NCI-H2196 (cell line): ENCODE measurements around the gene TP73.
A peak's percentile ranks its signal among the peaks of the same experiment; 100 is the strongest.

Source experiments
- DNase-seq: peaks from one replicate; lab custom pipeline; 2025; ENCODE audit not compliant: unreplicated experiment; lab: John Stamatoyannopoulos, UW

Gene TP73

DNA sequence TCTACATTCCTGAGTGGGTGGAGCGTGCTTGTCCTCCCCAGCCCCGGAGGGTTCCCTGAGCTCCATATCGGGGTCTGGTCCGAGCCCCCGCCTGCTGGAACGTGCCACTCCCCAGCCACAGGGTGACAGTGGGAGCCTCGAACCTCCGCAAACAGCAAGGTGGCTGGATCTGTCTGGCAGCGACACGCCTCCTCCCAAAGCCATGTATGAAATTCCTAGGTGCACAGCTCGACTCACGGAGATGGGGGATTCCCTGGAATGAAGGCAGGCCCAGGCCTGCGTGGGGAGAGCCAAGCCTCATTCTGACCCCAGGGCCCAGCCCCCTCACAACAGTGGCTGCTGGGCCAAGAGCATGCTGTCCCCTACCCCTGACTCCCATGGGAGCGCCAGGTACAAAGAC is 32.9 kb downstream of the TP73 start:
- no peak for DNase-seq

DNA sequence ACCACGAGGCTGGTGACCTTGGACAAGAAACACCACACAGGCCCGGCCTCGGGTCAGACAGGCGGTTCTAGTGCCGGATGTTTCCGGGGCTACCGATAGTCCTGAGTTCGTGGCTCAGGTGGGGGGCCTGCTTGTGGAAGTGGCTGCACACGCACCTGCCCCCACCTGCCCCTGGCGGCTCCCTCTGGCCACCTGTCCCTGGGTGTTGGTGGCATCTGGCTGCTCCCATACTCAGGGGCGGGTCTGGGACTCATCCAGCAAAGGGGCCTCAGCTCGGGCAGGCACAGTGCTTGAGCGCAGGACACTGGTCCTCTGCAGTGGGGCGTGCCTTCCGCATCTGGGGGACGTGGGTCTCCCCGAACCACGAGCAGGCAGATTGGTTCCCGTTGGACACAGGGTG is 33.6 kb downstream of the TP73 start:
- no peak for DNase-seq

DNA sequence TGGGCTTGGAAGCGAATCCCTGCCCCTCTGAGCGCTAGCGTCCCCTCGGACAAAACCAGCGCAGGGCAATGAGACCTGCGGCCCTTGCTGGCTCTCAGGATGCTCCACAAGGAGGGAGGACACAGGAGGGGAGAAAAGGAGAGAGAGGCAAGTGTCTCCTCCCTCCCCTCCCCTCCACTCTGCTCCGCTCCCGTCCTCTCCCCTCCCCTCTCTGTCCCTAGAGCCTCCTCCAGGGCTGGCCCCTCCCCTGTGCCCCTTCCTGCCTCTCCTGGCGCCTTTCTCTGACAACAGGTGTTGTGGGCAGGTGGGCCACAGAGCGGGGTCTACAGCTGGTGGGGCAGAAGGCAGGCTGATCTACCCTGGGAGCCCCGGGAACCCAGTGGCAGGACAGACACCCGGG is 35.2 kb downstream of the TP73 start:
- no peak for DNase-seq

DNA sequence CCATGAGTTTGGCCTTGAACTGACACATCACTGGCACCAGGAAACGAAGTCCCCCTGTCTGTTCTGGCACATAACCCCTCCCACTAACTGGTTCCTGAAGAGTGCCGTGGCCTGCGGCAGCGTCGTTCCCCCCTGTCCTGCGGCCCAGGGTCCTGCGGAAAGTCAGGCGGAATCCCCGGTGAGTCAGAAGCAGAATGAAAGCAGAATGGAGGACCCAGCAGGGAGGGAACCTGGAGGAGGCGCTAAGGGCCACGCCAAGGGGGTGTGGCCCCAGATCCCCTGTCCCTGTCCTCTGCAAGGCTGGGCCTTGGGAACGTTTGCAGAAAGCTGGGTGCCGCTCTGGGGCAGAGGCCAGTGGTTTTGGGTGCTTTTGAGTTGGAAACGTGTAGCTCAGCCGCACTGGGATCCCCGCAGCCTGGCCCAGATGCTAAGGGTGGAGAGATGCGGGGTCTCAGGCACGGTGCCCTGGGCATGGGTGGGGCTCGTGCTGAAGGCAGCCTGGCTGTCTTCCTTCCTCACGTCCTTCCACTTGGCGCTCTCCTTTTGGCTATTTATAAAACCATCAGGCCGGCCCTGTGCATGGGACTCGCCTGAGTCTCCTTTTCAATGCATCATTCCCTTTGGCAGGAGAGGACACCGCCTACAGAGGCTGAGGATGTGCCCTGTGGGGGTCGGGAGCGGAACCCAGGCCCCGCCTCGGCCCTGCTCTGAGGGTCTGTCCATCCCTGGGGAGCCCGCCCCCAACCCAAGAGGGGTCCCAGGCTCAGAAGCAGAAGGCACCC is 36.2 kb downstream of the TP73 start:
- no peak for DNase-seq

DNA sequence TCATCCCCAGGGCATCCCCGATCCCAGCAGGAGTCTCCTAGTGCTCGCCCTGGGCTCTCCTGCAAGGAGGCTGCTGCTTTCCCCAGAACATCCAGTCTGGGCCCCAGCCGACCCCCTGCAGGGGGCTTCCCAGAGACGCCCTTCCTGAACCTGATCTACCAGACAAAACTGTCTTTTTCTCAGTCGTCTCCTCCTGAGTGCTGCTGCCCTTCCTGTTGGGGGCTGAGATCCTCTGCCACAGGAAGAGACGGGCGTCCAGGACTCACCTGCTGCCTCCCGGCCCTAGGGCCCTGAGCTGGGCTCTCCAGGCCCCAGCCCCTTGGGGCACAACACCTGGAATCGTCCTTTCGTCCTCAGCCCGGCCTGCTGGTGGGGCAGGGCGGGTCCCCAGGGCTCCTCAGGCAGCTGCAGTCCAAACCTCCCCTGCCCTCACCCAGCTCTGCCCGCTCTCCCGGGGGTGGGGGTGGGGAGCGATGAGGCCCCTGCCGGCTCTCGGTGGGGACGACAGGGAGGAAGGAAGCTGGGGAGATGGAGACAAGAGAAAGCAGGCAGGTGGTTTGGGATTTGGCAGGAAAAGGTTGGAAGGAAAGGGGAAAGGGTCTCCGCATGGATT is 36.9 kb downstream of the TP73 start:
- DNase-seq, result no peak

DNA sequence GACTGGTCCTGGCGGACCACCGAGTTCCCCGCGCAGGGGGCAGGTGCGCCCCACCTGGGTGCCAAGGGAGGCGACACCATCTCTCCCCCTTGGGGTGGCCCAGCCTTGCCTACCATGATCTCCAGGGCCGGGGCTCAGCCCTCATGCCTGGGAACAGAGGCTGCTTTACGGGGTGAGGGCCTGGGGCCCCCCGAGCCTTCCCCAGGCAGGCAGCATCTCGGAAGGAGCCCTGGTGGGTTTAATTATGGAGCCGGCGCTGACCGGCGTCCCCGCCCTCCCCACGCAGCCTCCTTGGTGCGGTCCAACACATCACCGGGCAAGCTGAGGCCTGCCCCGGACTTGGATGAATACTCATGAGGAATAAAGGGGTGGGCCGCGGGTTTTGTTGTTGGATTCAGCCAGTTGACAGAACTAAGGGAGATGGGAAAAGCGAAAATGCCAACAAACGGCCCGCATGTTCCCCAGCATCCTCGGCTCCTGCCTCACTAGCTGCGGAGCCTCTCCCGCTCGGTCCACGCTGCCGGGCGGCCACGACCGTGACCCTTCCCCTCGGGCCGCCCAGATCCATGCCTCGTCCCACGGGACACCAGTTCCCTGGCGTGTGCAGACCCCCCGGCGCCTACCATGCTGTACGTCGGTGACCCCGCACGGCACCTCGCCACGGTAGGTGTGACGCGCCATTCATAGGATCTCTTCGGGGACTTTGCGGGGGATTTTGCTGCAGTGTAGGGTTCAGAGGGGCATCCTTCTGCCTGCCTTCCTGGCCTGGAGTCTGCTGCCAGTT is 38.2 kb downstream of the TP73 start:
- DNase-seq, result no peak

DNA sequence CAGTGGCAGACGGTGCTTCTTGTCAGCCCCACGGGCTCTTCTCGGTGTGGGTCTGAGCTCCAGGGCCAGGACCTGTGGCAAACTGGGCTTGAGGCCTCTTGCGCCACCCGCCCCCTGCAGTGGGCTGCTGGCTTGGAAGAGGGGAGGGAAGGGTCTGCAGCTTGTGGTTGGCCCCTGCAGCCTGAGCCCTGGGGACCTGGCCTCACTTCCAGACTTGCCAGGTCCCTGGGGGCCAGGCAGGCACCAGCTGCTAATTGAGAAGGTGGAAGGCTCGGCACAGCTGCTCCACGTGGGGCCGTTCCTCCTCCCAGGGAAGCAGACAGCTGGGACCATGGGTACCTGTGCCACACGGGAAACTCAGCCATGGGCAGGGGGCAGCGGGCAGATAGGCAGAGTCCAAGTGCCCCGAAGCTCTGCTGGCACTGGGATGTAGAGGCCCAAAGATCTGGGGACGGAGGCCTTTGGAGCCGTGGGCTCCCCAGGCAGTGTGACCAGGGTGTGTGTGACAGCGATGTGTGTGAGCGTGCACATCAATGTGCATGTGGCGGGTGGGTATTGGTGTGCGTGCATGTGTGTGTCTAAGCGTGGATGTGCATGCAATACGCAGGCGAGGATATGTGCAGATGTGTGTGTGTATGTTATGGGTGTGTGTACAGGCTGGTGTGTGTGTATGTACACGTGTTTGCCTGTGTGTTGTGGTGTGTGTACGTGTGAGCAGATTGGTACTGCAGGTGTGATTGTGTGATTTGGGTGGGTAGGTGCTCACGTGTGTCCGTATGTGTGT is 39.3 kb downstream of the TP73 start:
- DNase-seq, result no peak

DNA sequence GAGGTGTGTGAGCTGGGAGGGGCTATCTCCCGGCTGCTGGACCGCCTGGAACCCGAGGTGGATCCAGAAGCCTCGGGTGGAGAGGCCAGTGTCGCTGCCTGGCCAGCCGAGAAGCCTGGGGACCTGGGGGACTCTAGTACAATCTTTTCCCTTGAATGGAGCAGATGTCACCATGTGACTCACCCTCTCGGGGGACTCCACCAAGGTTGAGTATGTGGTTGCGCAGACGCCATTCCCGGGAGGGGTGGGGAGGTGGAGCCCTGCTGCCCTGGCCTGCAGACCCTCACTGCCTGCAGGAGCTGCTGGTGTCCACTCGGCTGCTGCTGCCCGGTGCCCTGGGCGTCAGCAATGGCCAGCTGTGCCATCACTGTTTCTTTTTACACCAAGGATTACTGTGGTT is 40.3 kb downstream of the TP73 start:
- no peak for DNase-seq

DNA sequence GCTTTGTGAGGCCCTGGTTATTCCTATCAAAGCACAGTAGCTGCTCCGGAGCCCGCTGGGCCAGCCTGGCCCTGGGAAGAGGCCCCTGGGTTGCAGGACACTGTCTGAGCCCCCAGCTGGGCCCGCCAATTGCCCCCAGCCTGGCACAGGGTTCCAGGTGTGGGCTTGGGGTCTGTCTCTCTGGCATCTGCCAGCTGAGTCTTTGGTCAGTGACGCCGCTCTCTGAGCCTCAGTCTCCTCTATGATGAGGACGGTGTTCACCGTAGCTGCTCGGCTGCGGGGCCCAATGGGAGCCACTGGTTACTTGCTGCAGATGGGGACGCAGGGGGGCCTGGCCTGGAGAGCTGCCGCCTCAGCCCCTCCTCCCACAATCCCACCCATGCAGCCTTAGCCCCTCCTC is 41.0 kb downstream of the TP73 start:
- DNase-seq, result no peak

DNA sequence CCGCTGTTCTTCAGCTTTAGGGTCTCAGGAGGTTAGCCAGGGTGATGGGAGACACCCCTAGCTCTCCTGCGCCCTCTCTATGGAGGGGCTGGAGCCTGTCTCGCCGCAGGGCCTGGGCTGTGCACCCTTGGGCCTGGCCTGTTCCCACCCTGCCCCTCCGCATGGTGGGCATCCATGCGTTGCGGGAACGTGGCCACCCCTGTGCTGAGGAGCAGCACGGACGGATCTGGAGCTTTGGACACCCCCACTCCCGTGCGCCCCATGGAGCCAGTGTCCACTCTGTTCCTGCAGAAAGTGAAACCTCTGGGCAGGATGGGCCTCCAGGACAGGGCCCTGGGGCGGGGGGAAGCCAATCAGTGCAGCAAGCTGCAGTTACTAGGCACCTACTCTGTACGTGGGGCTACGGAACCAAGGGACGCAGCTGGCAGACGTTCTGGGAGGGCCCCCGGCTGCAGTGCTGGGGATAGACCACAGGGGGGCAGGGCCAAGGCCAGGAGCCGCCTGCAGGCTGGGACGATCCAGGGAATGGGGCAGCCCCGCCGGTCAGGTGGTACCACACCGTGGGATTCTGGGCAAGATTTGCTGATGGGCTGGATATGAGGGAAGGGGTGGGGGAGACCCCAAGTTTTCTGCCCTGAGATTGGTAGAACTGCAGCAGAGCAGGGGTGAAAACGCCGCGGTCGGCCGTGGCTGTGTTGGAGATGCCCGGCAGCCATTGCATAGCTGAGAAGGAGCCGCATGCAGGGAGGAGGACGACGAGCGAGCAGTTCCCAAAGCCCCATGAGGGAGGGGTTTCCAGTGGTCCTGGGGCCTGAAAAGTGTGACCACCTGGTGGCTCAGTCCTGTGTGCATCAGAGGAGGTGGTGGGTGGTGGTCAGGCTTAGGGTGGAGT is 43.3 kb downstream of the TP73 start:
- peak; percentile 17 for DNase-seq

DNA sequence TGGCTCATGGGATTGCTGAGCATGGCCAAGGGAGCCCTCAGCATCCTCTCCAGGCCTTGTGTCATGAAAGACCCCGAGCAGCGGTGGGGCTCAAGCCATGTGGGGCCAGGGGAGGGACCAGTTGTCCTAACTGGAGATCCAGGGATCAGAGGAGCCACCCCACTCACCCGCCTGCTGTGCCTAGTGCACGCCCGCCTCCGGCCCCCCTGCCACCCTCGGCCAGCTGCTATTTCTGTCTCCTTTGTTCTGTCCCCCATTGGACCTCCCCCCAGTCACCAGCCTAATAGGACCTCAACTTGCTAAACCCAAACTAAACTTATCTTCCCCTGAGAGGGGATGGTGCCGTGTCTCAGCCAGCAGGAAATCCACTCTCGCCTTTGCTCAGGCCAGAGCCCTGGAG is 44.4 kb downstream of the TP73 start:
- DNase-seq, result no peak

DNA sequence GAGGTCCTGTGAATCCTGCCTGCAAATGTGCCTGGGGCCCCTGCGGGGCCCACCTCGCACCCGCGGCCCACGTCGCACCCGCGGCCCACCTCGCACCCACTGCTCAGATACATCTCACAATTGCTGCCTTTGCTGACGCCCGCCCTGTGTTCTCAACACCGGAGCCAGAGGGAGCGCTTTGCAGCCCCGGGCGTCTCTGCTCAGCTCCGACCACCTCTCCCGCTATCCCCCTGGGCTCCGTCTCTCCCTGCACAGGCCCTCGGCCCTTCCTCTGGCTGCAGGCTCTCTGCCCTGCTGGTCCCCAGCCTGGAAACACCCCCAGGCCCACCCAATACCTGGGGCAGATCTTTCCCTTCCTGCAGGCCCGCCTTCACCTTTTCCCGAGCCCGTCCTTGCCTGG is 44.8 kb downstream of the TP73 start:
- DNase-seq, result no peak

DNA sequence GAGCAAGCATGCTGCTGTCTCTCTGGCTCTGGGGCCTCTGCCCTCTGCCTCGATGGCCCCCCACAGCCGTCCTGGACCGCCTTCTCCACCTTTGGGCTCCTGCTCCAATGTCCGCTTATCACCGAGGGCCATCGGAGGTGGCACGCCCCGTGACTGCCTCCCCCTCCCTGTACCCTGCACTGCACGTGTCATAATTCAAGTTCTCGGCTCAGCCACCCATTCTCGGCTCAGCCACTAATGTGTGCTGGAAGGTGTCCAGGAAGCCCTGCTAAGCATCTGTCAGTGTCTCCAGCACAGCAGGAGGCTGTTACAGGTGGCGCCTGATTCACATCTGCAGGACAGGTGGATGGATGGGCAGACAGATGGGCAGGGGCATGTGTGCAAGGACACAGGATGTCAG is 45.5 kb downstream of the TP73 start:
- DNase-seq, result peak; percentile 93

DNA sequence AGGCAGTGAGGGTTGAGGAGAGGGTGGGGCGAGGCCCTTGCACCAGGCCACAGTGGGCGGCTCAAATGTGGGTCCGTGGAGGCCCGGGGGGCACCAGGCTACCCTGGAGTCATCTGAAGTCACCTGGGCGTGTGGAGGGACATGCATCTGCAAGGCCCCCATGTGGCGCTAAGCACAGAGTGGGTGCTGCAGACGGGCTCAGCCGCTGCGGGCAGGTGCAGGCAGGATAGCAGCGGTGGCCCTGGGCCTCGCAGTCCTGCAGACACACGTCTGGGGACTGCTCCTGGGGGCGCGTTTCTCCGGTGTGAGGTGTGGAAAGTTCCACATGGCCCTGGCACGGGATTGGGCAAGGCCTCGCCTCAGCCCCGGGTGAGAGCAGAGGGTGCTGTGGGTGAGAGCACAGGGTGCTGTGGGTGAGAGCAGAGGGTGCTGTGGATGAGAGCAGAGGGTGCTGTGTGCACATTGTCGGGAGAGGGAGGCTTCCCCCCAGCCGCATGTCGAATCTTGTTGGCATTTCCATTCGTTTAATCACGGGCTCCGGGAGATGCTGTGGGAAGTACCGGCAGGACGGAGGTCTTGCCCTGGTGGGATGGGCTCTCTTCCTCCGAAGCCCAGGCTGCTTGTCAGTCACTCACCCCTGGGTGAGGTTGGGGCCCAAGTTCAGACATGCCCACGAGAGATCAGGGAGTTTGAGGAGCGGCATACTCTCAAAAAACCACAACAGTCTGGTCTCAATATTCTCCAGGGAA is 46.5 kb downstream of the TP73 start:
- DNase-seq, result no peak

DNA sequence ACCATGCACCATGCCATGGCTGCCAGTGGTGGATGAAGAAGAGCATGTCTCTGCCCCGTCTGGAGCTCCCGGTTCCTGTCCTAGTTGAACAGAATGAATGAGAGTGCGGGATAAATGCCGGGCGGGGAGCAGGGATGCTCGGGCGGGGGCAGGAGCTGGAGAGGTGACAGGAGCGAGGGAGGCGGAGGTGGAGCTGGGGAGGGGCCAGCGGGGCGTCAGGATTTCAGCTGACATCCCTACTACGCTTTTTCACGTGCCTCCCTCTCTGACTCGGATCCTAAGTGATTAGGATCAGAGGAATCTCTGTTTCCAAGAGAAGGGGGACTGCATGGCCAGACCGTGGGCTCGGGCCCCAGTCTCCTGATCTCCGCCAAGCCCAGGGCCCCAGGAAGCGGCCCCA is 47.3 kb downstream of the TP73 start:
- DNase-seq, result no peak

DNA sequence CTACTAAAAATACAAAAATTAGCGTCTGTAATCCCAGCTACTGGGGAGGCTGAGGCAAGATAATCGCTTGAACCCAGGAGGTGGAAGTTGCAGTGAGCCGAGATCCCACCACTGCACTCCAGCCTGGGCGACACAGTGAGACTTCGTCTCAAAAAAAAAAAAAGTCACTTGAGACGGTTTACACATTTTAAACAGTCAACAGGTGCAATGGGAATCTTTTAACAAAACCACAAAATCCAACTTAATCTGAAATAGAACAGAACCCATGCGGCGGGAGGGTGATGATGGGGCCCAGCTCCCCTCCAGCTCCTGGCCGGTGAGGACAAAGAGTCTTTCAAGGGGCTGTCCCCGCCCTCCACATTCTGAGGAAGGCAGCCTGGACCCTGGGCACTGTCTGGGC is 48.3 kb downstream of the TP73 start:
- DNase-seq, result no peak

DNA sequence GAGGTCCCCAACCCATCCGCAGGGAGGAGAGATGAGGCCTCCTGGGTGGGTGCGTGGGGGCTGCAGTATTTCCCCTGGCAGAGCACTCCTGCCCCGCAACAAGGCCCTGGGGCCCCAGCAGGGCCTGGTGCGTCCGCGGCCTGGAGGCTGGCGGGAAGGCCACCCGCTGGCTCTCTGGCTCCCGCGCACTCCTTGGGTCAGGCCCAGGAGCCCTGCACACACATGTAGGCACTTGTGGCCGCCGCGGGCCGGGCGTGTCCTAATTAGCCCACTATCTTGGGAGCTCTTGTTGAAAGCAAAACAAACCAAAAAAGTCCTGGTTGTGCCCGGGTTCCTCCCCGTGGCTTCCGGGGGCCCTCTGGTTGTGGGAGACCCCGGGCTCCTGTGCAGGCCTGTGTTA is 50.2 kb downstream of the TP73 start:
- no peak for DNase-seq

DNA sequence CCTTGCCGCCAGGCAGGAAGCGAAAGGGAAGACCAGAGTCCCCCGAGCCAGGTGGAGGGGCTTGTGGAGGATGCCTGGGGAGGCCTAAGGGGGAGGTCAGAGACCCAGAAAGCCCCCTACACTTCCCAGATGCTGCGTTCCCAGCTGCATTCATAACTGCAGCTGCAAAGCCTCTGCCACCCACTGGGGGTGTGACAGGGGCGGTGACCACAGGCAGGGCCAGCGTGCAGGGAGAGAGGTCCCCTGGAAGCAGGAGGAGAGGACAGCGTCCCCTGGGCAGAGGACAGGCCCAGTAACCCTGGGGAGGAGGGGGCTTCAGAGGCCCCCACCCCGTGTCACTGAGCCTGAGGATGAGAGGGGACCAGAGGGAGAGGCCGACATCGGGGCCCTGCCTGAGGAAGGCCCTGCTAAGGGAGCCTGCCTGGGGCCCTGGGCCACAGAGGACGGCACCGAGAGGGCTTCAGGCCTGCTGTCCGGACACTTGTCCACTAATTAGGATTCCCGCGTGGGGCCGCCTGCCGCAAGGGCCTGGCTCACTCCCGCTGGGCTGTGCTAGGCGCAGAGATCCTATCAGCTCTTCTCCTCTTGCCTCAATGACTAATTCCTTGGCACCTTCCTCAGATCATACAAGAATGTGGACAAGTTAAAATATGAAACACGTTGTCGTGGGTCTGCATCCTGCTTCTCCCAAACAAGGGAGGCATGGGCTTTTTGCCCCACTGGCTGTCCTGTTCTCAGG is 50.8 kb downstream of the TP73 start:
- peak; percentile 26 for DNase-seq

DNA sequence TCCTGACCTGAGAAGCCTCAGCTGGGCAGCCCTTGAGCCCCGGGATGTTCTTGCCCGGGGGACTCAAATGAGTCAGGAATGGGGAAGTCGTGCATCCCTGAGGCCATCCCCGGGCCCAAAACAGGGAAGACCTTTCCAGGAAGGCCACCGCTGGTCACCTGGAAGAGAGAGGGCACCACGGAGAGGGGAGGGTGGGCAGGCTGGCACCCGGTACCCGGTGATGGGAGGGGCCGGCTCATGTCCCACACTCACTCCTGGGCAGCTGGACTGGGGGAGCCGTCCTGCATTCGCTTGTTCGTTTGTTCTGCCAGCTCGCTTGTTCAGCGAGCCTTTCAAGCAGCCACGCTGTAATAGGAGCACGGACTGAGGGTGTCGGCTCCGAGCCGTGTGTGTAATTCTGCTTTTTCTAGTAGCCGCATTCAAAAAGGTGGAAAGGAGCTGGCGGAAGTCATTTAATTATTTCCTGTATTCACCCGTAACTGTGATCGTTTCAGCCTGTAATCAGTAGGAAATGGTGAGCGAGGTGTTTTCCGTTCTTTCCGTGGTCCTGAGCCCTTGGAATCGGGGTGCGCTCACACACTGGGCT is 51.6 kb downstream of the TP73 start:
- DNase-seq, result no peak
